ENCODE results near the gene ARHGEF28.

ARHGEF28 gene

GRCh38 chr5:73943397-73943796 is 317.4 kb downstream of the ARHGEF28 start:
- H3K79me2 ChIP-seq (ENCODE audit: control insufficient read depth, insufficient read depth, low read length, poor library complexity) = no peaks in the 10 kb centered on the region
- no peak overlapping the region for H3K18ac ChIP-seq (ENCODE audit: low read length)
- H3K14ac ChIP-seq (ENCODE audit: low read length) = no peak overlapping the region
- no peak for DNase-seq
- H3K27me3 ChIP-seq (ENCODE audit: insufficient read depth, low read length) = no peaks in the 10 kb centered on the region
- H2AFZ ChIP-seq (ENCODE audit: insufficient read depth, low read length, poor library complexity) = no peak overlapping the region
- H2AK5ac ChIP-seq (ENCODE audit: low read length) = no peak overlapping the region
- H4K8ac ChIP-seq (ENCODE audit: low read depth, low read length) = no peak overlapping the region
- no peak overlapping the region for H4K12ac ChIP-seq (ENCODE audit: low read depth, low read length)
- no CpG with 5 or more reads among the region's 1 CpG for WGBS (ENCODE audit: extremely low coverage, insufficient coverage, insufficient read length)
- H3K4me2 ChIP-seq (ENCODE audit: low read length) = no peak overlapping the region
- H3K27ac ChIP-seq (ENCODE audit: low read depth, low read length) = no peak overlapping the region
- no peak overlapping the region for H3K9ac ChIP-seq (ENCODE audit: low read length)
- peaks cover 8 to 9% of the 10 kb centered on the region in 2 experiments for H3K4me1 ChIP-seq (ENCODE audit: control insufficient read depth in 1 of 2, insufficient read depth in 2 of 2, low read length in 2 of 2)
- H3K36me3 ChIP-seq (ENCODE audit: control insufficient read depth in 1 of 2, insufficient read depth in 2 of 2, low read length in 2 of 2) = no peaks in the 10 kb centered on the region
- peaks cover 5% of the 10 kb centered on the region for H3K79me1 ChIP-seq (ENCODE audit: low read length)
- no peak overlapping the region for H2BK12ac ChIP-seq (ENCODE audit: low read length)
- H3K4me3 ChIP-seq (ENCODE audit: low read depth, low read length) = no peak overlapping the region
- no peak overlapping the region for H3K23ac ChIP-seq (ENCODE audit: low read length)
- no peak overlapping the region for H3K4ac ChIP-seq (ENCODE audit: low read depth, low read length)
- H4K91ac ChIP-seq (ENCODE audit: low read depth, low read length) = no peak overlapping the region
- no peak overlapping the region for H2BK5ac ChIP-seq (ENCODE audit: low read depth, low read length, poor library complexity)
- H3K9me3 ChIP-seq (ENCODE audit: insufficient read depth, low read depth, low read length) = no peaks in the 10 kb centered on the region
- no peak overlapping the region for H2BK120ac ChIP-seq (ENCODE audit: insufficient read depth, low read length, poor library complexity)

GRCh38 chr5:73944581-73944980 is 318.6 kb downstream of the ARHGEF28 start:
- Histone ChIP-seq H2BK12ac (ENCODE audit: low read length) (no peak overlapping the region), H2BK120ac (ENCODE audit: insufficient read depth, low read length, poor library complexity) (no peak overlapping the region), H3K27ac (ENCODE audit: low read depth, low read length) (no peak overlapping the region), H3K4me3 (ENCODE audit: low read depth, low read length) (no peak overlapping the region), H4K12ac (ENCODE audit: low read depth, low read length) (no peak overlapping the region), H3K4ac (ENCODE audit: low read depth, low read length) (no peak overlapping the region), H4K8ac (ENCODE audit: low read depth, low read length) (no peak overlapping the region), H3K4me2 (ENCODE audit: low read length) (no peak overlapping the region), H3K14ac (ENCODE audit: low read length) (no peak overlapping the region), H3K4me1 (ENCODE audit: control insufficient read depth in 1 of 2, insufficient read depth in 2 of 2, low read length in 2 of 2) (peaks cover 0 to under 1% of the 10 kb centered on the region in 2 experiments), H3K9me3 (ENCODE audit: insufficient read depth, low read depth, low read length) (no peaks in the 10 kb centered on the region), H3K36me3 (ENCODE audit: control insufficient read depth in 1 of 2, insufficient read depth in 2 of 2, low read length in 2 of 2) (no peaks in the 10 kb centered on the region), H3K23ac (ENCODE audit: low read length) (no peak overlapping the region), H3K79me1 (ENCODE audit: low read length) (no peaks in the 10 kb centered on the region), H2AFZ (ENCODE audit: insufficient read depth, low read length, poor library complexity) (no peak overlapping the region), H4K91ac (ENCODE audit: low read depth, low read length) (no peak overlapping the region), H3K18ac (ENCODE audit: low read length) (no peak overlapping the region), H3K79me2 (ENCODE audit: control insufficient read depth, insufficient read depth, low read length, poor library complexity) (no peaks in the 10 kb centered on the region), H3K9ac (ENCODE audit: low read length) (no peak overlapping the region), H2BK5ac (ENCODE audit: low read depth, low read length, poor library complexity) (no peak overlapping the region), H3K27me3 (ENCODE audit: insufficient read depth, low read length) (no peaks in the 10 kb centered on the region), H2AK5ac (ENCODE audit: low read length) (no peak overlapping the region)
- WGBS (ENCODE audit: extremely low coverage, insufficient coverage, insufficient read length) = no CpG with 5 or more reads among the region's 1 CpG
- no peak for DNase-seq

GRCh38 chr5:73945505-73945904 is 319.5 kb downstream of the ARHGEF28 start:
- H3K27me3 ChIP-seq (ENCODE audit: insufficient read depth, low read length) = no peaks in the 10 kb centered on the region
- H3K9me3 ChIP-seq (ENCODE audit: insufficient read depth, low read depth, low read length) = no peaks in the 10 kb centered on the region
- H2BK5ac ChIP-seq (ENCODE audit: low read depth, low read length, poor library complexity) = no peak overlapping the region
- no peak overlapping the region for H4K12ac ChIP-seq (ENCODE audit: low read depth, low read length)
- H3K4me3 ChIP-seq (ENCODE audit: low read depth, low read length) = no peak overlapping the region
- no peak overlapping the region for H3K18ac ChIP-seq (ENCODE audit: low read length)
- H4K91ac ChIP-seq (ENCODE audit: low read depth, low read length) = no peak overlapping the region
- no peaks in the 10 kb centered on the region for H3K79me2 ChIP-seq (ENCODE audit: control insufficient read depth, insufficient read depth, low read length, poor library complexity)
- WGBS (ENCODE audit: extremely low coverage, insufficient coverage, insufficient read length) = no CpG with 5 or more reads among the region's 7 CpGs
- no peak overlapping the region for H2AK5ac ChIP-seq (ENCODE audit: low read length)
- no peaks in the 10 kb centered on the region for H3K79me1 ChIP-seq (ENCODE audit: low read length)
- H3K4me1 ChIP-seq (ENCODE audit: control insufficient read depth in 1 of 2, insufficient read depth in 2 of 2, low read length in 2 of 2) = peaks cover 2 to 3% of the 10 kb centered on the region in 2 experiments
- H3K14ac ChIP-seq (ENCODE audit: low read length) = no peak overlapping the region
- no peak overlapping the region for H2AFZ ChIP-seq (ENCODE audit: insufficient read depth, low read length, poor library complexity)
- no peak overlapping the region for H2BK120ac ChIP-seq (ENCODE audit: insufficient read depth, low read length, poor library complexity)
- no peak overlapping the region for H3K4ac ChIP-seq (ENCODE audit: low read depth, low read length)
- no peak for DNase-seq
- no peak overlapping the region for H3K9ac ChIP-seq (ENCODE audit: low read length)
- H3K23ac ChIP-seq (ENCODE audit: low read length) = no peak overlapping the region
- H3K4me2 ChIP-seq (ENCODE audit: low read length) = no peak overlapping the region
- H3K27ac ChIP-seq (ENCODE audit: low read depth, low read length) = no peak overlapping the region
- H4K8ac ChIP-seq (ENCODE audit: low read depth, low read length) = no peak overlapping the region
- H3K36me3 ChIP-seq (ENCODE audit: control insufficient read depth in 1 of 2, insufficient read depth in 2 of 2, low read length in 2 of 2) = no peaks in the 10 kb centered on the region
- no peak overlapping the region for H2BK12ac ChIP-seq (ENCODE audit: low read length)

GRCh38 chr5:73946278-73946677 is 320.3 kb downstream of the ARHGEF28 start:
- H2BK120ac ChIP-seq (ENCODE audit: insufficient read depth, low read length, poor library complexity) = no peak overlapping the region
- no peak overlapping the region for H2BK12ac ChIP-seq (ENCODE audit: low read length)
- H3K4me2 ChIP-seq (ENCODE audit: low read length) = no peak overlapping the region
- H4K12ac ChIP-seq (ENCODE audit: low read depth, low read length) = no peak overlapping the region
- H2BK5ac ChIP-seq (ENCODE audit: low read depth, low read length, poor library complexity) = no peak overlapping the region
- no peaks in the 10 kb centered on the region for H3K79me2 ChIP-seq (ENCODE audit: control insufficient read depth, insufficient read depth, low read length, poor library complexity)
- H3K27ac ChIP-seq (ENCODE audit: low read depth, low read length) = no peak overlapping the region
- no peak overlapping the region for H2AK5ac ChIP-seq (ENCODE audit: low read length)
- no peak overlapping the region for H4K8ac ChIP-seq (ENCODE audit: low read depth, low read length)
- no peak overlapping the region for H3K4me3 ChIP-seq (ENCODE audit: low read depth, low read length)
- no peaks in the 10 kb centered on the region for H3K27me3 ChIP-seq (ENCODE audit: insufficient read depth, low read length)
- no peaks in the 10 kb centered on the region for H3K36me3 ChIP-seq (ENCODE audit: control insufficient read depth in 1 of 2, insufficient read depth in 2 of 2, low read length in 2 of 2)
- peaks cover 2 to 3% of the 10 kb centered on the region in 2 experiments for H3K4me1 ChIP-seq (ENCODE audit: control insufficient read depth in 1 of 2, insufficient read depth in 2 of 2, low read length in 2 of 2)
- no peak for DNase-seq
- no peak overlapping the region for H3K14ac ChIP-seq (ENCODE audit: low read length)
- no peak overlapping the region for H3K9ac ChIP-seq (ENCODE audit: low read length)
- no peaks in the 10 kb centered on the region for H3K9me3 ChIP-seq (ENCODE audit: insufficient read depth, low read depth, low read length)
- no CpG with 5 or more reads among the region's 5 CpGs for WGBS (ENCODE audit: extremely low coverage, insufficient coverage, insufficient read length)
- no peak overlapping the region for H4K91ac ChIP-seq (ENCODE audit: low read depth, low read length)
- no peak overlapping the region for H3K4ac ChIP-seq (ENCODE audit: low read depth, low read length)
- no peak overlapping the region for H3K23ac ChIP-seq (ENCODE audit: low read length)
- H3K79me1 ChIP-seq (ENCODE audit: low read length) = no peaks in the 10 kb centered on the region
- no peak overlapping the region for H3K18ac ChIP-seq (ENCODE audit: low read length)
- no peak overlapping the region for H2AFZ ChIP-seq (ENCODE audit: insufficient read depth, low read length, poor library complexity)

Data from trophoblast cell (in vitro differentiated cells and primary cell).